Panc1 (cell line): ENCODE results near the gene WWTR1. TPM values are rescaled to one million over a fixed set of nuclear protein-coding genes. Genes with fewer than 3 reads are reported as not detected.

Source experiments
- ATAC-seq: fragments of 200-7000 bp; cut with Tn5 transposase; 2 replicates; pipeline ENCODE4 v1.9.1; 2020; ENCODE audit warnings: mild to moderate bottlenecking, moderate library complexity
- BruUV-seq: library from RNA; stranded (reverse); fragments of 400-500 nt; replicated peaks from 2 replicates; lab custom pipeline; 2021; lab: Mats Ljungman, UMichigan
- CTCF ChIA-PET: fragments of 300-600 bp; sonication (Branson Sonifier 250); formaldehyde crosslinking; loops from one replicate; lab custom pipeline; 2022; ENCODE audit warnings: antibody characterized with exemption; lab: Charles Lee
- POLR2A ChIA-PET: fragments of 300-600 bp; sonication (Branson Sonifier 250); formaldehyde crosslinking; loops from one replicate; lab custom pipeline; 2022; ENCODE audit warnings: antibody characterized with exemption; lab: Charles Lee
- DNase-seq: peaks from one replicate; pipeline ENCODE4 v3.0.0-alpha.2; 2010; ENCODE audit warnings: low read depth, low spot score
- H3K27ac ChIP-seq: 2 replicates; pipeline ENCODE4 v1.5.1; 2011; ENCODE audit warnings: mild to moderate bottlenecking, low read length, inconsistent platforms
- H3K27me3 ChIP-seq: fragments of 200-500 bp; sonication (Bioruptor generic); 2 replicates; pipeline ENCODE4 v1.6.0; 2014; ENCODE audit warnings: low read length, inconsistent platforms; ENCODE audit not compliant: control insufficient read depth, insufficient read depth
- H3K36me3 ChIP-seq: fragments of 200-500 bp; sonication (Bioruptor generic); 2 replicates; pipeline ENCODE4 v1.5.1; 2014; ENCODE audit warnings: inconsistent platforms, mild to moderate bottlenecking, low read length, moderate library complexity; ENCODE audit not compliant: control insufficient read depth, insufficient read depth
- H3K4me1 ChIP-seq: 2 replicates; pipeline ENCODE4 v1.5.1; 2011; ENCODE audit warnings: inconsistent platforms, mild to moderate bottlenecking, low read length, moderate library complexity; ENCODE audit not compliant: control insufficient read depth, insufficient read depth
- H3K4me3 ChIP-seq, 2 experiments: 2 replicates each; pipeline ENCODE4 v1.5.1; 2011 to 2012; ENCODE audit warnings: low read depth in 2 of 2, low read length in 2 of 2, mild to moderate bottlenecking in 2 of 2, inconsistent platforms in 1 of 2, moderate library complexity in 1 of 2
- H3K9me3 ChIP-seq: fragments of 200-500 bp; sonication (Bioruptor generic); 2 replicates; pipeline ENCODE4 v1.5.1; 2014; ENCODE audit warnings: low read depth, mild to moderate bottlenecking, inconsistent platforms, low read length, moderate library complexity; ENCODE audit not compliant: control insufficient read depth, insufficient read depth
- POLR2AphosphoS5 ChIP-seq: IDR thresholded peaks from 2 replicates; pipeline ENCODE4 v1.6.1; 2012; ENCODE audit warnings: mild to moderate bottlenecking, low read depth, low read length, moderate library complexity
- SIN3A ChIP-seq: IDR thresholded peaks from 2 replicates; pipeline ENCODE4 v1.6.1; 2012; ENCODE audit warnings: low read depth, mild to moderate bottlenecking, low read length, moderate library complexity, borderline replicate concordance; ENCODE audit not compliant: insufficient read depth
- TCF7L2 ChIP-seq: IDR thresholded peaks from 2 replicates; pipeline ENCODE4 v1.6.1; 2011; ENCODE audit warnings: mild to moderate bottlenecking, low read depth, low read length, inconsistent platforms
- in situ Hi-C: cut with HindIII; loops from 2 replicates; pipeline ENCODE4 v1.10.0; 2016; ENCODE audit warnings: low sequenced_read_pairs, low pct_unique_long_range_greater_than_20kb
- intact Hi-C: fragments of 100-400 bp; cut with micrococcal nuclease; formaldehyde crosslinking; loops from one replicate; pipeline ENCODE4 v1.10.0; 2022; ENCODE audit not compliant: unreplicated experiment
- total RNA-seq: library from RNA; stranded (reverse); gene quantifications from one replicate; pipeline ENCODE4 v1.2.1, GENCODE V29; 2021; ENCODE audit not compliant: unreplicated experiment
- TF ChIP-seq, protein P1 (sequence below): fragments of 450-650 bp; IDR thresholded peaks from 2 replicates; pipeline ENCODE4 v1.5.1; 2017; ENCODE audit warnings: mild to moderate bottlenecking
- TF ChIP-seq, protein P2 (sequence below), 2 experiments: IDR thresholded peaks; 2 replicates each; pipeline ENCODE4 v1.6.1; 2011 to 2012; ENCODE audit warnings: low read depth in 2 of 2, control low read depth in 1 of 2, low read length in 1 of 2, mild to moderate bottlenecking in 1 of 2, moderate library complexity in 1 of 2; ENCODE audit not compliant: insufficient read depth in 1 of 2

Gene WWTR1
- total RNA-seq, 1 experiment from 2014 or later, result 298 TPM

DNA sequence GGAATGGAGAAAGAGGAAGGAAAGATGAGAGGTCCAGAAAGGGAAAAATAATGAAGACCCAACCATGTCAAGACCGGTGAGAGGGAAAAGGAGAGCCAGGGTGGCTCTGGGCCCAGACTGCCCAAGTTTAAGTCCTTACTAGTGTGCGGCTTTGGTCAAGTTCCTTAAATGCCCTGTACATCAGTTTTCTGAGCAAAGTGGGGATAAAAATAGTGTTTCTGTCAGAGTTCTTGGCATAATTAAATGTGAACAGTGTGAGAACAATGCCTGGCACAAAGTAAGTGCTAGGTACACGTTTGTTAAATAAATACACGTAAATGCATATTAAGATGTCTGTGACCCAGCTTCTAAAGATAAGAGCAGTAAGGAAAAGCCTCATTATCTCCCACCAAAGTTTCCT is 23.8 kb downstream of the WWTR1 start:
- CTCF ChIA-PET, result no interaction called here
- in situ Hi-C loops, result no loop called here
- POLR2A ChIA-PET, result no interaction called here

DNA sequence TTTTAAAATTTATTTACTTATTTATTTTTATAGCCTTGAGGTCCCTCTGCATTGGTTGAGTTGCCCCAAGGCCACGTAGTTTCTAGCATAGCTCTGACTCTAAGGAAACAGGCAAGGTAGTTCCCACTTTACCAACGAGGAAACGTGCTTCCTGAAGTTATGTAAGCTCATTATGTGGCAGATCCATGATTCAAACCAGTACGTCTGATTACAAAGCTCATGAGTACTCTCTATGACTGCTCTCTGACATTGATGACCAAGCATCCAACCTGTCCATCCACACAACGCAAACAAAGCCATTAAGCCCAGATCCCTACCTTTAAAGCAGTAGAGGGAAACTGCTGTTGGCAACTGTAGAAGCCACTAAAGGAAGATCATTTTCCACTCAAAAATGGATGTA is 25.6 kb downstream of the WWTR1 start:
- H3K36me3 ChIP-seq, result peaks cover 12% of the 10 kb centered on the region
- ChIA-PET POLR2A (interaction anchor here (0.6 kb wide), 1 partner anchor 79 kb away, joined by 3 read pairs; no protein-coding TSS in a partner anchor), CTCF (no interaction called here)
- no peaks in the 10 kb centered on the region for H3K9me3 ChIP-seq
- H3K27ac ChIP-seq, result peak overlapping the region; percentile 45; the same call in 1 of the 2 replicates
- TF ChIP-seq POLR2AphosphoS5 (no peak), SIN3A (no peak), TCF7L2 (no peak)
- TF ChIP-seq, protein P1, sequence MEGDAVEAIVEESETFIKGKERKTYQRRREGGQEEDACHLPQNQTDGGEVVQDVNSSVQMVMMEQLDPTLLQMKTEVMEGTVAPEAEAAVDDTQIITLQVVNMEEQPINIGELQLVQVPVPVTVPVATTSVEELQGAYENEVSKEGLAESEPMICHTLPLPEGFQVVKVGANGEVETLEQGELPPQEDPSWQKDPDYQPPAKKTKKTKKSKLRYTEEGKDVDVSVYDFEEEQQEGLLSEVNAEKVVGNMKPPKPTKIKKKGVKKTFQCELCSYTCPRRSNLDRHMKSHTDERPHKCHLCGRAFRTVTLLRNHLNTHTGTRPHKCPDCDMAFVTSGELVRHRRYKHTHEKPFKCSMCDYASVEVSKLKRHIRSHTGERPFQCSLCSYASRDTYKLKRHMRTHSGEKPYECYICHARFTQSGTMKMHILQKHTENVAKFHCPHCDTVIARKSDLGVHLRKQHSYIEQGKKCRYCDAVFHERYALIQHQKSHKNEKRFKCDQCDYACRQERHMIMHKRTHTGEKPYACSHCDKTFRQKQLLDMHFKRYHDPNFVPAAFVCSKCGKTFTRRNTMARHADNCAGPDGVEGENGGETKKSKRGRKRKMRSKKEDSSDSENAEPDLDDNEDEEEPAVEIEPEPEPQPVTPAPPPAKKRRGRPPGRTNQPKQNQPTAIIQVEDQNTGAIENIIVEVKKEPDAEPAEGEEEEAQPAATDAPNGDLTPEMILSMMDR, result no peak
- intact Hi-C loops (no loop called here), in situ Hi-C loops (no loop called here)
- BruUV-seq, result no TSS peak
- no peak overlapping the region for H3K4me3 ChIP-seq
- H3K4me1 ChIP-seq, result peaks cover 65% of the 10 kb centered on the region
- no peak for DNase-seq
- no peak for ATAC-seq
- H3K27me3 ChIP-seq, result no peaks in the 10 kb centered on the region

More for the DNA sequence above, 23.8 kb downstream of the WWTR1 start:
- no peak for DNase-seq
- Histone ChIP-seq H3K27ac (peak overlapping the region; percentile 58), H3K36me3 (peaks cover 12% of the 10 kb centered on the region), H3K27me3 (no peaks in the 10 kb centered on the region), H3K4me3 (no peak overlapping the region), H3K4me1 (peaks cover 70% of the 10 kb centered on the region), H3K9me3 (no peaks in the 10 kb centered on the region)
- TF ChIP-seq TCF7L2 (no peak), POLR2AphosphoS5 (0 out of 2 replicates have a peak, but pooled peaks have one; percentile 23)
- TF ChIP-seq, protein P2, sequence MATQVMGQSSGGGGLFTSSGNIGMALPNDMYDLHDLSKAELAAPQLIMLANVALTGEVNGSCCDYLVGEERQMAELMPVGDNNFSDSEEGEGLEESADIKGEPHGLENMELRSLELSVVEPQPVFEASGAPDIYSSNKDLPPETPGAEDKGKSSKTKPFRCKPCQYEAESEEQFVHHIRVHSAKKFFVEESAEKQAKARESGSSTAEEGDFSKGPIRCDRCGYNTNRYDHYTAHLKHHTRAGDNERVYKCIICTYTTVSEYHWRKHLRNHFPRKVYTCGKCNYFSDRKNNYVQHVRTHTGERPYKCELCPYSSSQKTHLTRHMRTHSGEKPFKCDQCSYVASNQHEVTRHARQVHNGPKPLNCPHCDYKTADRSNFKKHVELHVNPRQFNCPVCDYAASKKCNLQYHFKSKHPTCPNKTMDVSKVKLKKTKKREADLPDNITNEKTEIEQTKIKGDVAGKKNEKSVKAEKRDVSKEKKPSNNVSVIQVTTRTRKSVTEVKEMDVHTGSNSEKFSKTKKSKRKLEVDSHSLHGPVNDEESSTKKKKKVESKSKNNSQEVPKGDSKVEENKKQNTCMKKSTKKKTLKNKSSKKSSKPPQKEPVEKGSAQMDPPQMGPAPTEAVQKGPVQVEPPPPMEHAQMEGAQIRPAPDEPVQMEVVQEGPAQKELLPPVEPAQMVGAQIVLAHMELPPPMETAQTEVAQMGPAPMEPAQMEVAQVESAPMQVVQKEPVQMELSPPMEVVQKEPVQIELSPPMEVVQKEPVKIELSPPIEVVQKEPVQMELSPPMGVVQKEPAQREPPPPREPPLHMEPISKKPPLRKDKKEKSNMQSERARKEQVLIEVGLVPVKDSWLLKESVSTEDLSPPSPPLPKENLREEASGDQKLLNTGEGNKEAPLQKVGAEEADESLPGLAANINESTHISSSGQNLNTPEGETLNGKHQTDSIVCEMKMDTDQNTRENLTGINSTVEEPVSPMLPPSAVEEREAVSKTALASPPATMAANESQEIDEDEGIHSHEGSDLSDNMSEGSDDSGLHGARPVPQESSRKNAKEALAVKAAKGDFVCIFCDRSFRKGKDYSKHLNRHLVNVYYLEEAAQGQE (IDR thresholded peaks at IDR 0.05; ENCODE audit: insufficient read depth in 1 of 2, low read depth in 2 of 2, low read length in 1 of 2), result no peak
- intact Hi-C loops, result no loop called here
- no TSS peak for BruUV-seq
- ATAC-seq, result no peak

- in situ Hi-C loops, result no loop called here
- ChIA-PET CTCF (no interaction called here), POLR2A (interaction anchor here (0.6 kb wide), 1 partner anchor 128 kb away, joined by 3 read pairs; no protein-coding TSS in a partner anchor)
- intact Hi-C loops, result no loop called here
- TF ChIP-seq, protein P1, result no peak
- TF ChIP-seq, protein P2 (IDR thresholded peaks at IDR 0.05; ENCODE audit: insufficient read depth in 1 of 2, low read depth in 2 of 2, low read length in 1 of 2), result no peak
- TF ChIP-seq SIN3A (no peak), TCF7L2 (no peak), POLR2AphosphoS5 (no peak)
- no peaks in the 10 kb centered on the region for H3K27me3 ChIP-seq
- H3K4me3 ChIP-seq, result no peak overlapping the region
- BruUV-seq, result TSS peak; percentile 16
- peaks cover 7% of the 10 kb centered on the region for H3K36me3 ChIP-seq
- H3K4me1 ChIP-seq, result peaks cover 73% of the 10 kb centered on the region
- H3K27ac ChIP-seq, result peak overlapping the region; percentile 69
- ATAC-seq, result no peak
- DNase-seq, result no peak
- H3K9me3 ChIP-seq, result no peaks in the 10 kb centered on the region
These were observed 27.0 kb downstream of the WWTR1 start for GRCh38 chr3:149630806-149631205.
